ENCODE results near the gene ZXDA.

- TF ChIP-seq CTCF (IDR thresholded peaks at IDR 0.05) (no peak), POLR2A (IDR thresholded peaks at IDR 0.05) (no peak)
Measured at GRCh38 chrX:57951666-57952319, 41.5 kb upstream of the ZXDA start.

All from uterus (tissue), 2 donors.